Measurements from ENCODE around the gene C9orf50.

GRCh38 chr9:129574911-129575585, 45.9 kb downstream of the C9orf50 start:
- TF ChIP-seq CTCF (conservative IDR thresholded peaks at IDR 0.05; ENCODE audit: low read depth in 2 of 2) (no peak), REST (IDR thresholded peaks at IDR 0.05; ENCODE audit: unreplicated experiment) (no peak), CREB1 (CRISPR knock-in tag; IDR thresholded peaks at IDR 0.05; ENCODE audit: low read depth) (no peak), JUNB (IDR thresholded peaks at IDR 0.05; ENCODE audit: unreplicated experiment) (no peak)

All from GM23338 (cell line).